NCI-H2081 treated with DMSO at 0.1 percent for 48 hours (cell line): ENCODE data around the gene CD28.
"Not testable (repeated sequence)": the region's sequence is repeated elsewhere in the genome, so short reads cannot be mapped to it uniquely, and the experiment has no call there.

Experiments
- DNase-seq: peaks from one replicate; lab custom pipeline; 2025; lab: John Stamatoyannopoulos, UW

The CD28 gene

DNA sequence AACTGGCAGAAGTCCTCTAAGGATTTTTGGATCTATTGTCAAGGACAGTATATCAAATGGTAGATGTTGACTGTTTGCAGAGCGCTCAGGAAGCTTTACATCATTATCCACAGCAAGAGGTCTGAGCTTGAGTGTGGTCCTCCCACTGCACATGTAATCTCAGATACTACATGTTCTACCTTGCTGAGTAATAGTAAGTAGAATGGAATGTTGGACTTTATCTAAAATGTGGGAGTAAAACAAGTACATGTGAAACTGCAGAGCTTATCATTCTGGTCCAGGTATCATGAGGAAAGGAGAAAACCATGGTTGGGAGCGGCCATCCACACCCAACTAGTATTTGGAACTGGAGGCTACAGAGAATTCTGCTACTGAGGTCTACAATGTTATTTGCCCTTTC, 19.3 kb upstream of the CD28 start:
- DNase-seq = no peak

- no peak for DNase-seq
Observed at GRCh38 chr2:203688798-203689197, 17.6 kb upstream of the CD28 start.

DNA sequence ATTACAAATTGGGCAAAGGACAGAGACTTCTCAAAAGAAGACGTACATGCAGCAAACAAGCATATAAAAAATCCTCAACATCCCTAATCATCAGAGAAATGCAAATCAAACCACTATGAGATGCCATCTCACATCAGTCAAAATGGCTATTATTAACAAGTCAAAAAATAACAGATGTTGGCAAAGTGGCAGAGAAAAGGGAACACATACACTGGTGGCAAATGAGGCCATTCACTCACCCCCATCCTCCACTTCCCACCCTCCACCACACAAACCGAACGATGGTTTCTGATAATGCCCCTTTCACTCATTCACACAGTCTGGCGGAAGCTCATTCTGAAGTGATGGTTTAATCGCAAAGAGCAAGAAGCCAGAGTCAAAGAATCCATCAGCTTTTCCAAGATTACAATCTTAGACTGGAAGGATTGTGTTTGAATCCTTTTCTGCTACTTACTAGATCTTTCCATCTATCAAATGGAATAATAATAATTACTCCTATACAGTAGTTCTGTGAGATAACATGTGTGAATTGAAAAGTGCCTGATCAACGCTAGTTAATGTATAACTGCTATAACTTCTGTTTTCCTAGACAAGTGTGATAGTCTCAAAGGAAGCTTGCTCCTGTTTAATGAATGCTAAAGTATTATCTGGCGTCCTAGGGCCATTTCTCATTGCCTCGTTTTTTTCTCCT, 16.9 kb upstream of the CD28 start:
- no peak for DNase-seq

GRCh38 chr2:203690117-203690431, 16.4 kb upstream of the CD28 start:
- DNase-seq = no peak

DNA sequence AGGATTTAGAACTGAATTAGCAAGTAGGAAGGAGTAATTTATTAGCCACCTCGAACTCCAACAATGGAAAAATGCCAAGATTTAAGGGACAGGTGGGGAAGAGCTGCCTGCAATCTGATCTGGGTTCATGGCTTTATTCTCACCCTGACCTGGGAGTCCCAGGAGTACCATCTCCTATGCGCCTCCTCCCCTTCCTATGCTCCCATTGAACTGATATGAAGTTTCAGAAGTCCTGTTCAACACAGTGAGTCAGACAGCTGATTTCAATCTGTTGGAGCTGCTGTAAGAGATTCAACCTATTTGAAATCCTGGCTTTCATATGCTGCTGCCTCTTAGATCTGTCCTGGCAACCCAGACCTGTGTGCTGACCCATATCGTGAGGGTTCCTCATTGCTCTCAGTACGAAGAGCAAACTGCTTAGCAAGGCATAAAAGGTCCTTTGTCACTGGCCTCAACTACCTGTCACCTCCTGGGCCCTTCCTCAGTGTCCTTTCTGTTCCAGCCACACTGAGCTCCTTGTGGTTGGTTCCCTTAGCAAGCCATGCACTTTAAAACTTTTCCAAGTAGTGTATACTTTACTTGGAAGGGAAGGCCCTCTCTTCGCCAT, 15.9 kb upstream of the CD28 start:
- DNase-seq = no peak

DNA sequence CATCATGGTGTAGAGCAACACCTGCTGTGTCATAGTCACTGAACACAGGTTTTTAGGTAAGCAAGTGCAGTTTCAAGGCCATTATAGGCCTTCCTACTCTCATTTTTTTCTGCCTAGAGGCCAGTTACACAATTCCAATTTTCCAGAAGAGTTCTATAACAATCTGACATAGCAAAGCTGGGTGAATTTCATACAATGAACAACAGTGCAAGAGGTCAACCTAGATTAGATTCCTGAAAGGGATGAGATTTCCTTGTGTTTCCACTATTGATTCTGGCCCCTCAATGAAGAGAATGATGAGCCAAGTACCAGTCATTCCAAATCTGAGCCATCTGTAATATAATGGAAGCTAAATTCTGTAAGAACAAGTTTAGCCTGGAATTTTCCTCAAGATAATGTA, 15.3 kb upstream of the CD28 start:
- DNase-seq = no peak

GRCh38 chr2:203692031-203692710, 14.3 kb upstream of the CD28 start:
- DNase-seq = no peak

DNA sequence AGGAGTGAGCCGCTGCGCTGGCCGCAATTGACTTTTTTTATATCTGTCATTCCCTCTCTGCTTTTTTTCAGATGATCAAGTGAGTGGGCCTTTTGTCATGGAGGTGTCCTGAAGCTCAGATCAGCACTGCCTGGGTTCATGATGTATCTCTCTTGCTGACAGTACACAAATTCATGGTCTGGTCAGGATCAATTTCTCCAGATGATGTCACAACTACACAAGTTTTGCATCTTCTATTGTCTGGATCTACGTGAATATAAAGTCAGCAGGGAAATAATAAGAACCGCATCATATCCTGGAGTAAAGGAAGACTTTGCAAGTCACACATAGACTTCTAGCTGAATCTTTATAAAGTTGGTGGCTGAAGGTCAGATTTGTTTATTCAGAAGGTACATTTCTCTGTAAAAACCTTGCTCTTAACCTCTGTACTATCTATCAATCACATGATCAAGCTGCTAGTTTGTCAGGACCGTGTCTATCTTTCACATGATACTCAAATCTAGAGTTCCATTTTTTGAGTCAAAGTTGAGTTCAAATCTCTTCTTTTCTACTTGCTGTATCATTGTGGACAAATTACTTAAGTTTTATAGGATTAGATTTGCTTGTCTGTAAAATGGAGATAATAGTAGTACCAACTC, 13.1 kb upstream of the CD28 start:
- DNase-seq = no peak

DNA sequence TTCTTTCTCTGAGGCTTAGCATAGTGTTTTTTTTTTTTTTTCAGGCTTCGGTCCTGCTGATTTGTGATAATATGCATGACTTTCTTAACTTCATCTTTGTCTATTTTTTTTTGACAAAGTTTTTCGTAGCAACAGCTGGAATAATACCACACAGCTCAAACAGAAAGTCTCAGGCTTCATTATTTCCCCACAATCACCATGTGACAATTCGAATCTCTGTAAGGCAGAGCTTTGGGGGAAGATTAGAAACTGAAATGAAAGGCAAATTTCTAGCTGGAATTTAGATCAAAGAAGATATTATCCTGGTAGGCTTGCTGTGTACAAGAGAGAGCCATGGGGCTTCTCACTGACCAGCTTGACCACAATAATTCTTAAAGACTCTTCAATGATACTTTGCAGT, 12.2 kb upstream of the CD28 start:
- no peak for DNase-seq

GRCh38 chr2:203697190-203697589, 9.2 kb upstream of the CD28 start:
- DNase-seq = no peak

- not testable (repeated sequence) for DNase-seq
Observed at GRCh38 chr2:203697763-203698162, 8.7 kb upstream of the CD28 start.

GRCh38 chr2:203698410-203698809, 8.0 kb upstream of the CD28 start:
- DNase-seq = not testable (repeated sequence)

GRCh38 chr2:203704430-203704829, 2.0 kb upstream of the CD28 start:
- DNase-seq = no peak

DNA sequence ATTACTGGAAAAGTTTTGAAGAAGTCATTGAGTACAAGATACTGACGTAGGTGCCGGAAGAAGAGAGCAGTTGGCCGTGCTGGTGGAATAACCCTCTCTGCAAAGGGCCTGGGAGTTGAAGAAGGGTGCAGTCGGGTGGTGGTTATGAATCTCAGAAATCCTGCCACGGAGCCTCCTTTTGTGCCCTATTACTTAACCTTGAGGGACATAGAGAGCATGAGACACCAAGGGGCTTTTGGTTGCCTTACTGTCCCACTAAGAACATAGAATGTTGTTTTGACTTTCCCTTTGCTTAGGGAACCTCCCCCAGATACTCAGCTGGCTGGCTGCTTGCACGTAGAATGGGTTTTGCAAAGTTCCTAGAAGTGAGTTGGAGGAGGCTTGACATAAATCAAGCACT, 1.3 kb upstream of the CD28 start:
- DNase-seq = no peak

GRCh38 chr2:203707530-203707929, 1.1 kb downstream of the CD28 start:
- DNase-seq = no peak

GRCh38 chr2:203708846-203709396, 2.5 kb downstream of the CD28 start:
- no peak for DNase-seq

- no peak for DNase-seq
Observed at GRCh38 chr2:203709416-203710040, 3.1 kb downstream of the CD28 start.

DNA sequence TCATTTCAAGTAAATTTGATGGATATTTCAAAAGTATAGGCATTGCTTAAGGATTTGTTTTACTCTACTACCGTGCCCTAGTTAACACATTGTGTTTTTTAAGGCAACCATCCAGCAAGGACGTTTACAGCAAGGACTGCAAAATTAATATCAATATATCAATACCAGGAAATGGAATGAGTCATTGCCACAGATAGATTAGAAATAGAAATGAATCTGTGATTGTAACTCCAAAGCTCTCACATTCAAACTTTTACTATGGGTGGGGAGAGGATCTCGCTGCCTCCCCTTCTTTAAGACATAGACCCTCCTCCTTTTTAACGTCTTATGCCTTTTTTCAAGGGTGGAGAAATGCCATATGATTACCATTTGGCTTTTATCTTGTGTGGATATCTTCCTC, 3.8 kb downstream of the CD28 start:
- DNase-seq = no peak

- DNase-seq = no peak
Observed at GRCh38 chr2:203710952-203711351, 4.5 kb downstream of the CD28 start.

DNA sequence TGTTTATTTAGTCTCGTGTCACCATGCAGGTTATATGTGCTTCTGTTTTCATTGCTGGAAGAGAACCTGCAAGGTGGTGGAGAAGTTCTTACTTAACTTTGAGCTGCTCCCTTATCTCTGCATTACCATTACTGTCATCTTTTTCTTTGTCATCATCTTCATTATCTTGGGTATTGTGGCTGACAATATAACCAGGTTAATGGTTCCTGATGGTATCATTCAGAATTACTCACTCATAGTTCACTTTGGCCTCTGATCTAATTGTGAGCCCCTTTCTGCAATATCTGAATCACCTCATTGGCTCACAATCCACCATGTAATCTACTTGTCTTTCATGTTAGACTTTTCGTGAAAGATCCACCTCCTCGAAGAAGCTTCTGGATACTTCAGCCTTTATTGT, 5.0 kb downstream of the CD28 start:
- no peak for DNase-seq

DNA sequence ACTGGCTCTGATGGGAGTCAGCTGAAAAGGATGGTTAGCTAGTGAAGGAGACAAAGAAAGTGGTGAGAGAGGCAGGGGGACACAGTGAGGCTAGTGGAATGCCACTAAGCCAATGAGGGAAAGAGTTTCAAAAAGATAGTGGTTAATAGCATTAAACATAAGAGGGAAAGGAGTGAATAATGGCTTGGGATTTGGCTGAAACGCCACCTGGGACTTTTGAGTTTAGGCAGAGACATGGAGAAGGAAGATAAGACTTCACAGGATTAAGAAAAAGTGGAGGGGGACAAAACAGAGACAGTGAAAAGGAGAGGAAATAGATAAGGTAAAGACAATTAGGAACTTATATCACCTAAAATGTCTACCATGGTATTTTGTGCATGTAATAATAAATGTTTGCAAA, 6.9 kb downstream of the CD28 start:
- DNase-seq = no peak

DNA sequence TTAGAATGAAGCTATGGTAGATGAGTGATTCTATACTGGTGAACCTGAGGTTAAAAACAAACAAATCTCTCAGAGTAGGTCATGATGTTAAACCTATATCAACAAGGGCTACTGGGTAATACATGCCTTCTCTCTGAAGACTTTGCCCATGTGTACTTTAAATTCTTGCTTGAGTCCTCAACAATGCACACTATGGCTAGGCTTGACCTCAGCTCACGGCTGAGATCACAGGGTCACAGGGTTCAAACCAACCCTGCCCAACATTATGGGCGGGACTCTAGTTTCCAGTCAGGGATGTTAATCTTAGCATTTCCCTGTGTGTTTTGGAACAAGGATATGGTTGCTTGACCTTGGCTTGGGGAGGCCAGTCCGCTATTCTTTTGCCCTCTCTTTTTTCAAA, 7.7 kb downstream of the CD28 start:
- no peak for DNase-seq
